Effector CD4-positive, alpha-beta T cell (primary cell): Measurements from ENCODE around the gene AMFR.

ENCODE experiments used
- DNase-seq: peaks from one replicate; pipeline ENCODE4 v3.0.0-alpha.2; 2020

AMFR gene

GRCh38 chr16:56346131-56346890 is 79.0 kb downstream of the AMFR start:
- no peak for DNase-seq

GRCh38 chr16:56345406-56346050 is 79.8 kb downstream of the AMFR start:
- no peak for DNase-seq

GRCh38 chr16:56344518-56345405 is 80.6 kb downstream of the AMFR start:
- no peak for DNase-seq

- no peak for DNase-seq
These were observed 81.5 kb downstream of the AMFR start for GRCh38 chr16:56343661-56344517.

GRCh38 chr16:56341656-56342399 is 83.5 kb downstream of the AMFR start:
- no peak for DNase-seq

GRCh38 chr16:56340864-56341365 is 84.4 kb downstream of the AMFR start:
- no peak for DNase-seq

- no peak for DNase-seq
These were observed 84.9 kb downstream of the AMFR start for GRCh38 chr16:56340416-56340815.

GRCh38 chr16:56339431-56340195 is 85.7 kb downstream of the AMFR start:
- no peak for DNase-seq

GRCh38 chr16:56338566-56339318 is 86.6 kb downstream of the AMFR start:
- no peak for DNase-seq

- DNase-seq = no peak
These were observed 87.5 kb downstream of the AMFR start for GRCh38 chr16:56337858-56338325.

- no peak for DNase-seq
These were observed 88.1 kb downstream of the AMFR start for GRCh38 chr16:56337131-56337857.

- DNase-seq = no peak
These were observed 88.6 kb downstream of the AMFR start for GRCh38 chr16:56336711-56337110.

- no peak for DNase-seq
These were observed 89.2 kb downstream of the AMFR start for GRCh38 chr16:56336071-56336688.

- DNase-seq = no peak
These were observed 90.6 kb downstream of the AMFR start for GRCh38 chr16:56334761-56335160.

- no peak for DNase-seq
These were observed 92.8 kb downstream of the AMFR start for GRCh38 chr16:56332464-56333079.

GRCh38 chr16:56331915-56332314 is 93.4 kb downstream of the AMFR start:
- no peak for DNase-seq

- no peak for DNase-seq
These were observed 93.9 kb downstream of the AMFR start for GRCh38 chr16:56331399-56331798.

- DNase-seq = no peak
These were observed 94.9 kb downstream of the AMFR start for GRCh38 chr16:56330476-56330875.
